Cardiac muscle cell (in vitro differentiated cells and primary cell): Measurements from ENCODE around the gene HAPLN3. TPM values are rescaled to one million over a fixed set of nuclear protein-coding genes. Genes with fewer than 3 reads are reported as not detected.

Experiments used
- DNase-seq, 2 donors: peaks; one replicate each; pipeline versions ENCODE4 v3.0.0 to v3.0.0-alpha.2; 2010 to 2017; ENCODE audit warnings: low read depth in 1 of 2, low spot score in 1 of 2
- H3K27ac ChIP-seq: fragments of 200-600 bp; sonication (generic); 2 replicates; pipeline ENCODE4 v1.5.1; 2016
- H3K27me3 ChIP-seq: fragments of 200-600 bp; sonication (generic); 2 replicates; pipeline ENCODE4 v1.6.0; 2016; ENCODE audit warnings: control low read depth
- H3K36me3 ChIP-seq: fragments of 200-600 bp; sonication (generic); 2 replicates; pipeline ENCODE4 v1.5.1; 2016; ENCODE audit warnings: control low read depth
- H3K4me1 ChIP-seq: fragments of 200-600 bp; sonication (generic); 2 replicates; pipeline ENCODE4 v1.8.1; 2017; ENCODE audit warnings: low read depth, mild to moderate bottlenecking, mixed run types
- H3K4me3 ChIP-seq: fragments of 200-600 bp; sonication (generic); 2 replicates; pipeline ENCODE4 v1.5.1; 2016; ENCODE audit warnings: mild to moderate bottlenecking
- H3K9me3 ChIP-seq: fragments of 200-600 bp; sonication (generic); 2 replicates; pipeline ENCODE4 v1.5.1; 2017; ENCODE audit warnings: low read depth, mild to moderate bottlenecking, control low read depth
- polyA plus RNA-seq: library from polyadenylated mRNA; unstranded; fragments of >200 nt; fragmentation: Nextera tagmentation; extraction: Ambion mirVana; gene quantifications from 2 replicates; pipeline ENCODE4 v1.2.1, GENCODE V29; 2016
- total RNA-seq: library from RNA; depleted of rRNA; stranded (reverse); fragments of >200 nt; gene quantifications from 2 replicates; pipeline ENCODE4 v1.2.3, GENCODE V29; 2016
- TF ChIP-seq, protein P1 (sequence below): IDR thresholded peaks from 2 replicates; pipeline ENCODE4 v1.5.1; 2012; ENCODE audit warnings: low read depth, mild to moderate bottlenecking, low read length

The HAPLN3 gene
- total and polyA plus RNA-seq, 2 experiments from 2014 or later: 6.8 to 21.7 TPM

DNA sequence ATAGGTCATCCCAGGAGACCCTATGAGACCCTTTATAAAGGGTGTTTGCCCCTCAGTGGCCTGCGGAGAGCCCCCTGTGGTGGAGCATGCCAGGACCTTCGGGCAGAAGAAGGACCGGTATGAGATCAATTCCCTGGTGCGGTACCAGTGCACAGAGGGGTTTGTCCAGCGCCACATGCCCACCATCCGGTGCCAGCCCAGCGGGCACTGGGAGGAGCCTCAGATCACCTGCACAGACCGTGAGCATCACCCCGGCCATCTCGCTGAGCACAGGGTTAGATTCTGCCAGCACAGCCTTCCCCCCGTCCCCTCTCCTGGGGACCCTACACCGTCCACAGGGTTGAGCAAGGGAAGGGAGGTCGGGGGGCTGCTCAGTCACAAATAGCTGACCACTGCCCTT lies 21.6 kb downstream of the HAPLN3 start:
- no peaks in the 10 kb centered on the region for H3K27me3 ChIP-seq
- no peaks in the 10 kb centered on the region for H3K36me3 ChIP-seq
- H3K27ac ChIP-seq: no peak overlapping the region
- no peak overlapping the region for H3K4me3 ChIP-seq
- H3K9me3 ChIP-seq: no peaks in the 10 kb centered on the region
- no peak for DNase-seq
- no peaks in the 10 kb centered on the region for H3K4me1 ChIP-seq
- TF ChIP-seq, protein P1, sequence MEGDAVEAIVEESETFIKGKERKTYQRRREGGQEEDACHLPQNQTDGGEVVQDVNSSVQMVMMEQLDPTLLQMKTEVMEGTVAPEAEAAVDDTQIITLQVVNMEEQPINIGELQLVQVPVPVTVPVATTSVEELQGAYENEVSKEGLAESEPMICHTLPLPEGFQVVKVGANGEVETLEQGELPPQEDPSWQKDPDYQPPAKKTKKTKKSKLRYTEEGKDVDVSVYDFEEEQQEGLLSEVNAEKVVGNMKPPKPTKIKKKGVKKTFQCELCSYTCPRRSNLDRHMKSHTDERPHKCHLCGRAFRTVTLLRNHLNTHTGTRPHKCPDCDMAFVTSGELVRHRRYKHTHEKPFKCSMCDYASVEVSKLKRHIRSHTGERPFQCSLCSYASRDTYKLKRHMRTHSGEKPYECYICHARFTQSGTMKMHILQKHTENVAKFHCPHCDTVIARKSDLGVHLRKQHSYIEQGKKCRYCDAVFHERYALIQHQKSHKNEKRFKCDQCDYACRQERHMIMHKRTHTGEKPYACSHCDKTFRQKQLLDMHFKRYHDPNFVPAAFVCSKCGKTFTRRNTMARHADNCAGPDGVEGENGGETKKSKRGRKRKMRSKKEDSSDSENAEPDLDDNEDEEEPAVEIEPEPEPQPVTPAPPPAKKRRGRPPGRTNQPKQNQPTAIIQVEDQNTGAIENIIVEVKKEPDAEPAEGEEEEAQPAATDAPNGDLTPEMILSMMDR: no peak

DNA sequence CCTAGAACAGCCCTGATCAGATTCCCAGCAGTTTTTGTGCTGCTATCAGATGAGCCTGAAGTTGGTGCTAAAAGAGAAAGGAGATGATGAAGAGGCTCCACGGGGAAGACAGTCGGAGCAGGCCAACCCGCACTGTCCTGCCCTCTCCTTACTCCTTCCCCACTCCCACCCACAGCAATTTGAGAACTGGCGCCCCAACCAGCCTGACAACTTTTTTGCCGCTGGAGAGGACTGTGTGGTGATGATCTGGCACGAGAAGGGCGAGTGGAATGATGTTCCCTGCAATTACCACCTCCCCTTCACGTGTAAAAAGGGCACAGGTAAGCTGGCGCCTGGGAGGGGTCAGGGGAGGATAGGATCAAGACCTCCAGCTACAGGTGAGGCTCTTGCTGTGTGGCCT lies 22.6 kb downstream of the HAPLN3 start:
- no peaks in the 10 kb centered on the region for H3K9me3 ChIP-seq
- no peaks in the 10 kb centered on the region for H3K4me1 ChIP-seq
- H3K27ac ChIP-seq: no peak overlapping the region
- DNase-seq: no peak
- TF ChIP-seq, protein P1: no peak
- no peaks in the 10 kb centered on the region for H3K27me3 ChIP-seq
- no peak overlapping the region for H3K4me3 ChIP-seq
- H3K36me3 ChIP-seq: no peaks in the 10 kb centered on the region

DNA sequence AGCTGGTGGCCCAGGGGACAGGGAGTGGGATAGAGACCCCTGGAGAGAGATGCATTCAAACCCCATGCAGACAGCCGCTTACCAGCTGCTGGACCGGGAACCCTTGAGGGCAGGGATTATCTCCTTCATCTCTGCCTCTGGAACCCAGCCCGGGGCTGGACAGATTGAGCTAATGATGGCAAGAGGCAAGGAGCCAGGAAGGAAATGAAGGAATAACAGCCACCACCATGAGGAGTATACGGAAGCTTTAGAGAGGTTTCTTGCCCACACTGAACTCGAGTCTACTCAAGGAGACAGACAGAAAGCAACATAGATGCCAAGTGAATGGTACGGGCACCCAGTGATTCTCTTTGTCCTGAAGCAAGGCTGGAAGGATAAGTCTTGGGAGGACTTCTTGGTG lies 23.2 kb downstream of the HAPLN3 start:
- no peak overlapping the region for H3K4me3 ChIP-seq
- no peak for DNase-seq
- no peaks in the 10 kb centered on the region for H3K9me3 ChIP-seq
- H3K36me3 ChIP-seq: no peaks in the 10 kb centered on the region
- no peaks in the 10 kb centered on the region for H3K27me3 ChIP-seq
- H3K27ac ChIP-seq: no peak overlapping the region
- H3K4me1 ChIP-seq: no peaks in the 10 kb centered on the region
- TF ChIP-seq, protein P1: no peak

DNA sequence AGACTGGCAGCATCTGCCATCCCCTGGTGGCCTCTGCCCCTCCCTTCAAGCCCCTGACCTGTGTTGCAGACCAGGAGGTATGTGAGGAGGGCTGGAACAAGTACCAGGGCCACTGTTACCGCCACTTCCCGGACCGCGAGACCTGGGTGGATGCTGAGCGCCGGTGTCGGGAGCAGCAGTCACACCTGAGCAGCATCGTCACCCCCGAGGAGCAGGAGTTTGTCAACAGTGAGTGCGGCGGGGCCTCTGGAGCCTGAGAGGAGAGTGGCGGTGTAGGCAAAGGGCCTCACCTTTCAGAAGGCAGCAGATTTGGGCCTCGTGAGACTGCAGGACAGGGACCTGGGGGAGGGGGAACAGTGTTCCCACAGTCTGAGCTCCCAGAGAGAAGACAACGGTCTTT lies 24.0 kb downstream of the HAPLN3 start:
- Histone ChIP-seq H3K9me3 (no peaks in the 10 kb centered on the region), H3K27me3 (no peaks in the 10 kb centered on the region), H3K36me3 (no peaks in the 10 kb centered on the region), H3K4me3 (no peak overlapping the region), H3K27ac (no peak overlapping the region), H3K4me1 (no peaks in the 10 kb centered on the region)
- no peak for DNase-seq
- TF ChIP-seq, protein P1: no peak

DNA sequence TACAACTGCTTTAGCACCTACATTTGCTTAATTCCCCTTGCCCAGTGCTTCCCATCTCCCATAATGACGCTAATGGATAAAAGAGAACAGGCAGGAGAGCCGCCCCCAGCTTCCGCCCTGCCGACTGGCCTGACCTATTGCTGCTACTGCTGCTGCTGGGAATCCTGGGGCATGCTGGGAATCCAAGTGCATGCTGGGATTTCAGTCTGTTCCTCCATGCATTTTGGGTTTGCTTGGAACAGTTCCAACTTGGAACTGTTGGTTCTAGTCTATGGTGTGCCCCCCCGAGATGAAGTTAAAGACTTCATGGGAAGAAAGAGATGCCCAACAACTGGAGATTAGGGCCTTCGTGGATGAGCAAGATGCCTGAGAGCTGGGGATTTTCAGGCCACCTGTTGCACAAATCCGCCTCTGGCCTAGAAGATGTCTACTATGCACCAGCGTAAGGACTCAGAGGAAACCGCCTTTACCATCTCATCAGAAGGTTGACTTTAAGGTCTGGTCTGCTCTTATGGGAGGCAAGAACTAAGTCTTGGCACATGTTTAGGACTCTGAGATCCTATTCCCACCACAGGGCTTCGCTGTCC lies 29.0 kb downstream of the HAPLN3 start:
- DNase-seq: no peak
- Histone ChIP-seq H3K4me3 (no peak overlapping the region), H3K27me3 (no peaks in the 10 kb centered on the region), H3K36me3 (no peaks in the 10 kb centered on the region), H3K4me1 (no peaks in the 10 kb centered on the region), H3K27ac (no peak overlapping the region), H3K9me3 (no peaks in the 10 kb centered on the region)
- TF ChIP-seq, protein P1: no peak
